ENCODE data around the gene TSPAN11.

DNA sequence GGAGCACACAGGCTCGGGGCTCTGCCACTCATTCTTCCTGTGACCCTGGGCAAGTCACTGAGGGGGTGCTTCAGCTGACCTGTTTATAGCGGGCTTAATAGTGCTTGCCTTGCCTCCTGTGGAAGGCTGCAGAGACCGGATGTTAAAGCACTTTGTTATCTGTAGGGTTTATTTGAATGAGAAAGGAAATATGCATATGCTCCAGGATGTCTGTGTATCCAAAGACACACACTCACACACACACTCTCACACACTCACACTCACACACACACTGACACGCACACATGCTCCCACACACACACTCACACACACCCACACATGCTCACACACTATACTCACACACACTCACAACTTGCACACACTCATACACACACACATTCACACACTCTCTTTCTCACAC lies 91.0 kb downstream of the TSPAN11 start:
- TF ChIP-seq, protein P1, sequence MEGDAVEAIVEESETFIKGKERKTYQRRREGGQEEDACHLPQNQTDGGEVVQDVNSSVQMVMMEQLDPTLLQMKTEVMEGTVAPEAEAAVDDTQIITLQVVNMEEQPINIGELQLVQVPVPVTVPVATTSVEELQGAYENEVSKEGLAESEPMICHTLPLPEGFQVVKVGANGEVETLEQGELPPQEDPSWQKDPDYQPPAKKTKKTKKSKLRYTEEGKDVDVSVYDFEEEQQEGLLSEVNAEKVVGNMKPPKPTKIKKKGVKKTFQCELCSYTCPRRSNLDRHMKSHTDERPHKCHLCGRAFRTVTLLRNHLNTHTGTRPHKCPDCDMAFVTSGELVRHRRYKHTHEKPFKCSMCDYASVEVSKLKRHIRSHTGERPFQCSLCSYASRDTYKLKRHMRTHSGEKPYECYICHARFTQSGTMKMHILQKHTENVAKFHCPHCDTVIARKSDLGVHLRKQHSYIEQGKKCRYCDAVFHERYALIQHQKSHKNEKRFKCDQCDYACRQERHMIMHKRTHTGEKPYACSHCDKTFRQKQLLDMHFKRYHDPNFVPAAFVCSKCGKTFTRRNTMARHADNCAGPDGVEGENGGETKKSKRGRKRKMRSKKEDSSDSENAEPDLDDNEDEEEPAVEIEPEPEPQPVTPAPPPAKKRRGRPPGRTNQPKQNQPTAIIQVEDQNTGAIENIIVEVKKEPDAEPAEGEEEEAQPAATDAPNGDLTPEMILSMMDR (IDR thresholded peaks at IDR 0.05; ENCODE audit: low read length): no peak
- no peak for TF ChIP-seq EZH2 (IDR thresholded peaks at IDR 0.05; ENCODE audit: borderline replicate concordance, low read length)

Data from OCI-LY1 (cell line).